BLaER1 (cell line): ENCODE measurements around the gene ZBP1.

Source experiments
- H3K27ac ChIP-seq: shearing (Covaris generic); formaldehyde crosslinking; 2 replicates; pipeline ENCODE4 v1.8.1; 2022
- H3K27me3 ChIP-seq: shearing (Covaris generic); formaldehyde crosslinking; 2 replicates; pipeline ENCODE4 v1.8.1; 2022
- H3K36me3 ChIP-seq: shearing (Covaris generic); formaldehyde crosslinking; 2 replicates; pipeline ENCODE4 v1.8.1; 2022
- H3K4me1 ChIP-seq: shearing (Covaris generic); formaldehyde crosslinking; 2 replicates; pipeline ENCODE4 v1.8.1; 2022
- H3K4me2 ChIP-seq: shearing (Covaris generic); formaldehyde crosslinking; 2 replicates; pipeline ENCODE4 v1.8.1; 2022
- H3K4me3 ChIP-seq: shearing (Covaris generic); formaldehyde crosslinking; 2 replicates; pipeline ENCODE4 v1.8.1; 2022
- H3K9ac ChIP-seq: shearing (Covaris generic); formaldehyde crosslinking; 2 replicates; pipeline ENCODE4 v1.8.1; 2022
- H3K9me3 ChIP-seq: shearing (Covaris generic); formaldehyde crosslinking; 2 replicates; pipeline ENCODE4 v1.8.1; 2022
- H4K20me1 ChIP-seq: shearing (Covaris generic); formaldehyde crosslinking; 2 replicates; pipeline ENCODE4 v1.8.1; 2022
- Cebpa-rat ChIP-seq: shearing (Covaris generic); IDR thresholded peaks from 2 replicates; pipeline ENCODE4 v1.8.1; 2022

The ZBP1 gene

DNA sequence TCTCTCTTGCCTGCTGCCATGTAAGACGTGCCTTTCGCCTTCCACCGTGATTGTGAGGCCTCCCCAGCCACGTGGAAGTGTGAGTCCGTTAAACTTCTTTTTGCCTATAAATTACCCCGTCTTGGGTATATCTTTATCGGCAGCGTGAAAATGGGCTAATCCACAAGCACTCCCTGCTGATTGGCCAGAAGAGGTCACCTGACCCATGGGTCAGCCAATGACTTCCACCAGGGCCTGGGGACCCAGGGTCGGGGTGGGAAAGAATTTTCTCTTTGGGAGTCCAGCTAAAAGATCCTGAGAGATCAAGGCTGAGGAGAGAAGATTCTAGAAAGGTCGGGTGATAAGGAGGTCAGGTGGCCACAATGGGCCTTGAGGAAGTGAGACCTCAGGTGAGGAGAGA is 17.1 kb downstream of the ZBP1 start:
- H3K4me2 ChIP-seq: no peak overlapping the region
- TF ChIP-seq Cebpa-rat: no peak
- H4K20me1 ChIP-seq: no peaks in the 10 kb centered on the region
- no peaks in the 10 kb centered on the region for H3K4me1 ChIP-seq
- H3K36me3 ChIP-seq: no peaks in the 10 kb centered on the region
- no peaks in the 10 kb centered on the region for H3K27me3 ChIP-seq
- no peak overlapping the region for H3K4me3 ChIP-seq
- no peak overlapping the region for H3K27ac ChIP-seq
- H3K9ac ChIP-seq: no peak overlapping the region
- no peaks in the 10 kb centered on the region for H3K9me3 ChIP-seq

DNA sequence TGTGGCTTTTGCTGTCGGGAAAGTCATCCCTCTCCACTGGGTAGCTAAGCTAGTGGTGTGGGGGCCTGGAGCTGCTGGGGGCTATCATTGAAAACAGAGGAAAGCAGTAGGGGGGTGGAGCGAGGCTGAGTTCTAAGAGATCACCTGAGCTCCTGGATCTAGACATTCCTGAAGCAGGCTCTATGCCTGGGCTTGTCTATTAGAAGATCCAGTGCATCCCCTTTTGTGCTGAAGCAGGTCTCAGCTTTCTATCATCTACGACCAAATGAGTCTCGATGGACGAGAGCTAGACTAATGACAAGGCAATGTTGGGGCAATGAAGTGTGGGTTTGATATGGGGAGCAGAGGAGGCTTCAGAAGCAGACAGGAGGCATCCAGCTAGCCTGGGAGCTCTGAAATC is 18.5 kb downstream of the ZBP1 start:
- no peak overlapping the region for H3K9ac ChIP-seq
- no peak overlapping the region for H3K4me3 ChIP-seq
- H3K27ac ChIP-seq: no peak overlapping the region
- no peaks in the 10 kb centered on the region for H3K9me3 ChIP-seq
- no peaks in the 10 kb centered on the region for H4K20me1 ChIP-seq
- peaks cover 5% of the 10 kb centered on the region; the same call in 1 of the 2 replicates for H3K4me1 ChIP-seq
- H3K36me3 ChIP-seq: no peaks in the 10 kb centered on the region
- TF ChIP-seq Cebpa-rat: no peak
- H3K27me3 ChIP-seq: no peaks in the 10 kb centered on the region
- H3K4me2 ChIP-seq: no peak overlapping the region

DNA sequence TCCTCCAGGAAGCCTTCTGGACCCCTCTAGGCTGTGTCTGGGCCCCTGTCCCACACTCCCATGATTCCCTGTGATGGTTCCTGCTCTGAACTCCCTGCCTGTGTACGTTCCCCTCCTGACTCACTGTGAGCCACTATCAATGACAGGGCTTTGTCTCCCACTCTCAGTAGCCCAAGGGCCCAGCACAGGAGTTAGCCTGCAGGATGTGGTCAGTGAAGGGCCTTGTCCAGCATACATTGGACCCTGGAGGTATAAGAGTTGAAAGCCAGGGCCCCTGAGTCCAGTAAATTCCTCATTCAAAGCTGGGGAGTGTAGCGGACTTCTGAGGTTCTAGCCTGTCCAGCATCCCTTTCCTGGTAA is 19.0 kb downstream of the ZBP1 start:
- no peak for TF ChIP-seq Cebpa-rat

DNA sequence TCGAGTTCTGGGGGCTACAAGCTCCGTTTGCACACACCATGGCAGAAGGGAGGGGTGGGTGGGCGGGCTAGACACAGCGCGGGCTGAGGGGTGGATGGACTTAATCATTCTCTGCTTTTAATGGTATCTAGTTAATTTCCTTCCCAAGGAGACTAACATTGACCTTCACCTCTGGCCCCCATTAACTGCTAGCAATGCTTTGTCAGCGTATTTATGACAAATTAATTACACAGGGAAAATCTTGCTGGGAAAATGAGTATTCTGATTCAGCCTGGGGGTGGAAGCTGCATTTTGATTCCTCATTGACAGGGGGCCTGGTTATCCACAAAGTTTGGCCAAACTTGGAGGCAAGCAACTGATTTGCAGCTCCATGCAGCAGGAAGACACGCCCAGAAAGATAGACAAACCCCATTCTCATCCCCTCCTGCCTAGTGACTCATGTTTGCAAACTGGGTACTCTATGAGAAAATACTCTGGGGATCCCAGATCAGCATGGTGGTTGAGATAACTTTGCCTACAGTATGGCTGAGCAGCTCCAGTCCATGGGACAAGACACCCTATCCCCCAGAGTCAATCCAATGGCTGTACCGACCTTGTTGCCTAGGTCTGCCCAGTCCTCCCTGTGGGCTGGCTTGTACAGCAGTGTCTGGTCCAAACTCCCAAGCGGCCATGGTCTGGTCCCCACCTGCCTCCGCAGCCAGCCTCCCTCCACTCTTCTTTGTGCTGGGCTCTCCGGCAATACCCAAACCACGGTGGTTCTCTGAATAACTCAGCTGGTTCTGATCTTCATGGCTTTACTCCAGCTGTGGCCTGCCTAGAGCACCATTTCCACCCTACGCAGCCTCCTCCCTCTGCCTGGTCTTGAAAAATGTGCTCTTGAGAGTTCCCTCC is 19.7 kb downstream of the ZBP1 start:
- no peaks in the 10 kb centered on the region for H3K36me3 ChIP-seq
- H3K4me3 ChIP-seq: no peak overlapping the region
- H3K9ac ChIP-seq: no peak overlapping the region
- no peaks in the 10 kb centered on the region for H3K27me3 ChIP-seq
- H3K4me1 ChIP-seq: peaks cover 5% of the 10 kb centered on the region; the same call in 1 of the 2 replicates
- no peak for TF ChIP-seq Cebpa-rat
- H3K9me3 ChIP-seq: no peaks in the 10 kb centered on the region
- H4K20me1 ChIP-seq: no peaks in the 10 kb centered on the region
- no peak overlapping the region for H3K27ac ChIP-seq
- H3K4me2 ChIP-seq: no peak overlapping the region

More for the DNA sequence above, 19.0 kb downstream of the ZBP1 start:
- no peak overlapping the region for H3K4me3 ChIP-seq
- peaks cover 5% of the 10 kb centered on the region; the same call in 1 of the 2 replicates for H3K4me1 ChIP-seq
- H4K20me1 ChIP-seq: no peaks in the 10 kb centered on the region
- H3K4me2 ChIP-seq: no peak overlapping the region
- no peaks in the 10 kb centered on the region for H3K27me3 ChIP-seq
- H3K36me3 ChIP-seq: no peaks in the 10 kb centered on the region
- no peaks in the 10 kb centered on the region for H3K9me3 ChIP-seq
- no peak overlapping the region for H3K27ac ChIP-seq
- no peak overlapping the region for H3K9ac ChIP-seq

- no peaks in the 10 kb centered on the region for H3K36me3 ChIP-seq
- H4K20me1 ChIP-seq: no peaks in the 10 kb centered on the region
- no peaks in the 10 kb centered on the region for H3K9me3 ChIP-seq
- no peak overlapping the region for H3K27ac ChIP-seq
- no peak overlapping the region for H3K9ac ChIP-seq
- no peak overlapping the region for H3K4me3 ChIP-seq
- peaks cover 11% of the 10 kb centered on the region for H3K4me1 ChIP-seq
- no peaks in the 10 kb centered on the region for H3K27me3 ChIP-seq
- TF ChIP-seq Cebpa-rat: no peak
- no peak overlapping the region for H3K4me2 ChIP-seq
These were observed 21.7 kb downstream of the ZBP1 start for GRCh38 chr20:57598491-57598890.

GRCh38 chr20:57598060-57598459 is 22.2 kb downstream of the ZBP1 start:
- no peaks in the 10 kb centered on the region for H3K36me3 ChIP-seq
- no peak overlapping the region for H3K27ac ChIP-seq
- H3K4me1 ChIP-seq: peaks cover 16% of the 10 kb centered on the region
- no peak overlapping the region for H3K4me2 ChIP-seq
- no peaks in the 10 kb centered on the region for H3K9me3 ChIP-seq
- H4K20me1 ChIP-seq: no peaks in the 10 kb centered on the region
- no peaks in the 10 kb centered on the region for H3K27me3 ChIP-seq
- no peak for TF ChIP-seq Cebpa-rat
- no peak overlapping the region for H3K9ac ChIP-seq
- H3K4me3 ChIP-seq: no peak overlapping the region

GRCh38 chr20:57596998-57597939 is 23.0 kb downstream of the ZBP1 start:
- Histone ChIP-seq H3K4me3 (no peak overlapping the region), H4K20me1 (no peaks in the 10 kb centered on the region), H3K4me2 (peak overlapping the region; percentile 66), H3K4me1 (peaks cover 24% of the 10 kb centered on the region), H3K9ac (no peak overlapping the region), H3K27ac (no peak overlapping the region), H3K36me3 (no peaks in the 10 kb centered on the region), H3K9me3 (no peaks in the 10 kb centered on the region), H3K27me3 (no peaks in the 10 kb centered on the region)
- TF ChIP-seq Cebpa-rat: no peak

DNA sequence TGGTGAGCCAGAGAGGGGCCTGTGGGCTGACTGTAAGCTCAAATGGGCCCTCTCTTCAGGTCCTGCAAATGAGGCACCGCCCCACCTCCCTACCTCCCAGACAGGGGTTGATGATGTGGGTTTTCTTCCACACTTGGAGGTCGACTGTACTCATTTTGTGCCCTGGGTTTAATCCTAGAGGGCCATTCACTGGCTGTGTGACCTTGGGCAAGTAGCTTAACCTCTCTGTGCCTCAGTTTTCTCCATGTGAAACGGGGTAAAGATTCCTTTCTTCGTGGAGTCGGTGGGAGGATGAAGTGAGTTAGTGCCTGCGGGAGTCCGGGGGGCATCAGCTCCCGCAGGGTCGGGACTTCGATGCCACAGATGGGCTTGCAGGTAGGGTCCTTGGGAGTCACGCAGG is 23.9 kb downstream of the ZBP1 start:
- no peak overlapping the region for H3K27ac ChIP-seq
- H3K36me3 ChIP-seq: no peaks in the 10 kb centered on the region
- H3K4me2 ChIP-seq: no peak overlapping the region
- H3K9me3 ChIP-seq: no peaks in the 10 kb centered on the region
- H3K27me3 ChIP-seq: no peaks in the 10 kb centered on the region
- H3K4me3 ChIP-seq: no peak overlapping the region
- no peak overlapping the region for H3K9ac ChIP-seq
- peaks cover 33% of the 10 kb centered on the region for H3K4me1 ChIP-seq
- H4K20me1 ChIP-seq: no peaks in the 10 kb centered on the region
- TF ChIP-seq Cebpa-rat: no peak

GRCh38 chr20:57595041-57596030 is 24.9 kb downstream of the ZBP1 start:
- H3K4me3 ChIP-seq: no peak overlapping the region
- no peak for TF ChIP-seq Cebpa-rat
- H3K9me3 ChIP-seq: no peaks in the 10 kb centered on the region
- no peak overlapping the region for H3K27ac ChIP-seq
- H4K20me1 ChIP-seq: no peaks in the 10 kb centered on the region
- H3K9ac ChIP-seq: no peak overlapping the region
- H3K4me2 ChIP-seq: no peak overlapping the region
- peaks cover 37% of the 10 kb centered on the region for H3K4me1 ChIP-seq
- H3K27me3 ChIP-seq: no peaks in the 10 kb centered on the region
- H3K36me3 ChIP-seq: no peaks in the 10 kb centered on the region
